ENCODE measurements around the gene CXCL5. TPM values are rescaled to one million over a fixed set of nuclear protein-coding genes. Genes with fewer than 3 reads are reported as not detected.

Gene CXCL5
- total and polyA plus RNA-seq, 2 of the 13 experiments (the other 11 are each of a cell fraction or from before 2014, with no cell fraction given): not detected

DNA sequence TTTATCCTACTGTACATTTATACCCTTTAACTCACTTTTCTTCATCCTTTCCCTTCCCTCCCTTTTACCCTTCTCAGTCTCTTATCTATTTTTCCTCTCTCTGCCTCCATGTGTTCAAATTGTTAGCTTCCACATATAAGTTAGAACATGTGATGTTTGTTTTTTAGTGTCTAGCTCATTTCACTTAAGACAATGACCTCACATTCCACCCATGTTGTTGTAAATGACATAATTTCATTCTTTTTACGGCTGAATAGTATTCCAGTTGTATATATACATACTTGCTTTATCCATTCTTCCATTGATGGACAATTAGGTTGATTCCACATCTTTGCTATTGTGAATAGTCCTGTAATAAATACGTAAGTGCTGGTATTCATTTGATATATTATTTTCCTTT is 47.3 kb upstream of the CXCL5 start:
- H3K4me2 ChIP-seq (ENCODE audit: low read depth, low read length): no peak overlapping the region
- H3K36me3 ChIP-seq (replicated peaks in 1 of 2; ENCODE audit: control insufficient read depth in 1 of 2, insufficient read depth in 2 of 2, low read length in 2 of 2): no peaks in the 10 kb centered on the region
- CTCF ChIA-PET (ENCODE audit: low intra/inter-chr PET ratio, low total read pairs): no interaction called here
- intact Hi-C loops (cut with micrococcal nuclease; ENCODE audit: unreplicated experiment) (no loop called here), in situ Hi-C loops (cut with HindIII; ENCODE audit: extremely low pct_ligation_motif_present, low pct_unique_long_range_greater_than_20kb) (no loop called here)
- DNase-seq (ENCODE audit: low spot score) (no peak), ATAC-seq (no peak), FAIRE-seq (no peak)
- no peaks in the 10 kb centered on the region for H3K27me3 ChIP-seq (ENCODE audit: control insufficient read depth in 1 of 2, insufficient read depth in 2 of 2, low read length in 2 of 2)
- H3K4me3 ChIP-seq (replicated peaks in 1 of 3; ENCODE audit: insufficient read depth in 1 of 3, low read depth in 2 of 3, low read length in 3 of 3): no peak overlapping the region
- no TSS peak for BruUV-seq (replicated peaks)
- H2AFZ ChIP-seq (ENCODE audit: low read length): no peak overlapping the region
- H3K9ac ChIP-seq (ENCODE audit: insufficient read depth, low read depth, low read length): no peak overlapping the region
- no peaks in the 10 kb centered on the region for H3K4me1 ChIP-seq (ENCODE audit: insufficient read depth, low read length)
- no peaks in the 10 kb centered on the region for H3K9me3 ChIP-seq (ENCODE audit: low read length)
- POLR2A ChIA-PET: no interaction called here
- TF ChIP-seq ZFP36L2 (CRISPR knock-in tag; IDR thresholded peaks at IDR 0.05): no peak
- no peak for TF ChIP-seq UBTF (CRISPR knock-in tag; IDR thresholded peaks at IDR 0.05)
- no peak for TF ChIP-seq ZNF280B (CRISPR knock-in tag; IDR thresholded peaks at IDR 0.05; ENCODE audit: borderline replicate concordance)
- TF ChIP-seq NFYC (CRISPR knock-in tag; IDR thresholded peaks at IDR 0.05): no peak
- H3K27ac ChIP-seq (ENCODE audit: extremely low read length, insufficient read depth, low read length): no peak overlapping the region
- no peaks in the 10 kb centered on the region for H4K20me1 ChIP-seq (ENCODE audit: insufficient read depth, low read length)
- no peaks in the 10 kb centered on the region for H3K79me2 ChIP-seq (ENCODE audit: insufficient read depth, low read length)
- 45% methylated on average over 2 of the region's 2 CpGs for WGBS (ENCODE audit: low lambda C conversion rate)

DNA sequence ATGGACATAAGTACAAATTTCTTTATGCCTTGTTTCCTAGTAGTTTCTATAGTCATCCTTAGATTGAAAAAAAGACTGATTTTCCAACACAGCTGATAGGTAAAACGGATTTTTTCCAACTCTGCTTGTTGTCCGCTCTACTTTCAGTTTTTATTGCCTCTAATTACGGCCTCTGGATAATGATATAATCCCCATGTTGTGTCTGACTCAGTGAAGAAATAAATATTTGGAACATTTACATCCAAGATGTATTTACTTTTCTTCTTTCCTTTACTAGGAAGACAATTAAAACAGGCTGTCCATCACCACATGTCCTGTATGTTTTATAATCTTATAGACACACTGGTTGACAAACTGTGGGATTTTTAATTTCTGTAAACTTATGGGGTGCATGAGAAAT is 46.8 kb upstream of the CXCL5 start:
- FAIRE-seq (no peak), ATAC-seq (no peak), DNase-seq (ENCODE audit: low spot score) (no peak)
- Histone ChIP-seq H3K27ac (ENCODE audit: extremely low read length, insufficient read depth, low read length) (no peak overlapping the region), H4K20me1 (ENCODE audit: insufficient read depth, low read length) (no peaks in the 10 kb centered on the region), H3K9me3 (ENCODE audit: low read length) (no peaks in the 10 kb centered on the region), H2AFZ (ENCODE audit: low read length) (no peak overlapping the region), H3K79me2 (ENCODE audit: insufficient read depth, low read length) (no peaks in the 10 kb centered on the region), H3K4me2 (ENCODE audit: low read depth, low read length) (no peak overlapping the region), H3K4me1 (ENCODE audit: insufficient read depth, low read length) (no peaks in the 10 kb centered on the region), H3K36me3 (replicated peaks in 1 of 2; ENCODE audit: control insufficient read depth in 1 of 2, insufficient read depth in 2 of 2, low read length in 2 of 2) (no peaks in the 10 kb centered on the region), H3K27me3 (ENCODE audit: control insufficient read depth in 1 of 2, insufficient read depth in 2 of 2, low read length in 2 of 2) (no peaks in the 10 kb centered on the region), H3K4me3 (replicated peaks in 1 of 3; ENCODE audit: insufficient read depth in 1 of 3, low read depth in 2 of 3, low read length in 3 of 3) (no peak overlapping the region), H3K9ac (ENCODE audit: insufficient read depth, low read depth, low read length) (no peak overlapping the region)
- BruUV-seq (replicated peaks): no TSS peak
- in situ Hi-C loops (cut with HindIII; ENCODE audit: extremely low pct_ligation_motif_present, low pct_unique_long_range_greater_than_20kb) (no loop called here), intact Hi-C loops (cut with micrococcal nuclease; ENCODE audit: unreplicated experiment) (no loop called here)
- 32% methylated on average over 3 of the region's 3 CpGs for WGBS (ENCODE audit: low lambda C conversion rate)
- POLR2A ChIA-PET: no interaction called here
- CTCF ChIA-PET (ENCODE audit: low intra/inter-chr PET ratio, low total read pairs): no interaction called here
- TF ChIP-seq POGK (CRISPR knock-in tag; conservative IDR thresholded peaks at IDR 0.05) (no peak), IKZF4 (CRISPR knock-in tag; IDR thresholded peaks at IDR 0.05; ENCODE audit: borderline replicate concordance, low read depth, not compliant biosample characterization) (no peak), ZNF572 (CRISPR knock-in tag; IDR thresholded peaks at IDR 0.05) (no peak)
- TF ChIP-seq, protein P1, sequence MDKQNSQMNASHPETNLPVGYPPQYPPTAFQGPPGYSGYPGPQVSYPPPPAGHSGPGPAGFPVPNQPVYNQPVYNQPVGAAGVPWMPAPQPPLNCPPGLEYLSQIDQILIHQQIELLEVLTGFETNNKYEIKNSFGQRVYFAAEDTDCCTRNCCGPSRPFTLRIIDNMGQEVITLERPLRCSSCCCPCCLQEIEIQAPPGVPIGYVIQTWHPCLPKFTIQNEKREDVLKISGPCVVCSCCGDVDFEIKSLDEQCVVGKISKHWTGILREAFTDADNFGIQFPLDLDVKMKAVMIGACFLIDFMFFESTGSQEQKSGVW (CRISPR knock-in tag; IDR thresholded peaks at IDR 0.05; ENCODE audit: borderline replicate concordance): no peak
- TF ChIP-seq, protein P2, sequence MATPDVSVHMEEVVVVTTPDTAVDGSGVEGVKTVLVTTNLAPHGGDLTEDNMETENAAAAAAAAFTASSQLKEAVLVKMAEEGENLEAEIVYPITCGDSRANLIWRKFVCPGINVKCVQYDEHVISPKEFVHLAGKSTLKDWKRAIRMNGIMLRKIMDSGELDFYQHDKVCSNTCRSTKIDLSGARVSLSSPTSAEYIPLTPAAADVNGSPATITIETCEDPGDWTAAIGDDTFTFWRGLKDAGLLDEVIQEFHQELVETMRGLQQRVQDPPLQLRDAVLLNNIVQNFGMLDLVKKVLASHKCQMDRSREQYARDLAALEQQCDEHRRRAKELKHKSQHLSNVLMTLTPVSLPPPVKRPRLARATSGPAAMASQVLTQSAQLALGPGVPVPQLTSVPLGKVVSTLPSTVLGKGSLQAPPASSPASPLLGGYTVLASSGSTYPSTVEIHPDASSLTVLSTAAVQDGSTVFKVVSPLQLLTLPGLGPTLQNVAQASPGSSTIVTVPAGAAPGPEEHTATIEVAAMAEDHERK (CRISPR knock-in tag; IDR thresholded peaks at IDR 0.05; ENCODE audit: low read depth): no peak
